ENCODE results near the gene SV2C. TPM values are rescaled to one million over a fixed set of nuclear protein-coding genes. Genes with fewer than 3 reads are reported as not detected.

The SV2C gene
- total and polyA plus RNA-seq, 2 of the 13 experiments (the other 11 are each of a cell fraction or from before 2014, with no cell fraction given), result not detected

GRCh38 chr5:76125346-76125745, 42.2 kb downstream of the SV2C start:
- H4K20me1 ChIP-seq (ENCODE audit: insufficient read depth, low read length), result no peaks in the 10 kb centered on the region
- no peaks in the 10 kb centered on the region for H3K79me2 ChIP-seq (ENCODE audit: insufficient read depth, low read length)
- CTCF ChIA-PET (ENCODE audit: low intra/inter-chr PET ratio, low total read pairs), result no interaction called here
- no peak overlapping the region for H3K27ac ChIP-seq (ENCODE audit: extremely low read length, insufficient read depth, low read length)
- H3K4me3 ChIP-seq (replicated peaks in 1 of 3; ENCODE audit: insufficient read depth in 1 of 3, low read depth in 2 of 3, low read length in 3 of 3), result no peak overlapping the region
- TF ChIP-seq ZNF777 (CRISPR knock-in tag; IDR thresholded peaks at IDR 0.05), result no peak
- TF ChIP-seq ZNF580 (CRISPR knock-in tag; IDR thresholded peaks at IDR 0.05; ENCODE audit: borderline replicate concordance, low read depth), result no peak
- TF ChIP-seq ZNF768 (CRISPR knock-in tag; IDR thresholded peaks at IDR 0.05), result no peak
- TF ChIP-seq ZNF333 (CRISPR knock-in tag; IDR thresholded peaks at IDR 0.05; ENCODE audit: borderline replicate concordance), result no peak
- TF ChIP-seq ZNF652 (CRISPR knock-in tag; IDR thresholded peaks at IDR 0.05; ENCODE audit: borderline replicate concordance, low read depth), result no peak
- no peak for TF ChIP-seq ZNF672 (CRISPR knock-in tag; IDR thresholded peaks at IDR 0.05)
- no peak for TF ChIP-seq SCMH1 (CRISPR knock-in tag; IDR thresholded peaks at IDR 0.05; ENCODE audit: borderline replicate concordance)
- TF ChIP-seq PBX2 (CRISPR knock-in tag; IDR thresholded peaks at IDR 0.05), result no peak
- no peak for TF ChIP-seq ARNT2 (CRISPR knock-in tag; IDR thresholded peaks at IDR 0.05; ENCODE audit: low read depth)
- no peak for TF ChIP-seq ZBTB39 (CRISPR knock-in tag; IDR thresholded peaks at IDR 0.05)
- H3K9me3 ChIP-seq (ENCODE audit: low read length), result no peaks in the 10 kb centered on the region
- no peaks in the 10 kb centered on the region for H3K36me3 ChIP-seq (replicated peaks in 1 of 2; ENCODE audit: control insufficient read depth in 1 of 2, insufficient read depth in 2 of 2, low read length in 2 of 2)
- H3K4me2 ChIP-seq (ENCODE audit: low read depth, low read length), result no peak overlapping the region
- no peaks in the 10 kb centered on the region for H3K4me1 ChIP-seq (ENCODE audit: insufficient read depth, low read length)
- no peak overlapping the region for H2AFZ ChIP-seq (ENCODE audit: low read length)
- no peak for ATAC-seq
- intact Hi-C loops (cut with micrococcal nuclease; ENCODE audit: unreplicated experiment) (no loop called here), in situ Hi-C loops (cut with HindIII; ENCODE audit: extremely low pct_ligation_motif_present, low pct_unique_long_range_greater_than_20kb) (no loop called here)
- POLR2A ChIA-PET, result no interaction called here
- no peak for DNase-seq (ENCODE audit: low spot score)
- no TSS peak for BruUV-seq (replicated peaks)
- peaks cover 2 to 17% of the 10 kb centered on the region in 2 experiments; a peak in 4 of 5 replicates for H3K27me3 ChIP-seq (ENCODE audit: control insufficient read depth in 1 of 2, insufficient read depth in 2 of 2, low read length in 2 of 2)
- FAIRE-seq, result no peak
- no peak overlapping the region for H3K9ac ChIP-seq (ENCODE audit: insufficient read depth, low read depth, low read length)
